Left renal cortex interstitium (tissue), 4 donors: ENCODE measurements around the gene ATAD5. TPM values are rescaled to one million over a fixed set of nuclear protein-coding genes. Genes with fewer than 3 reads are reported as not detected.
"Not testable (repeated sequence)": the region's sequence is repeated elsewhere in the genome, so short reads cannot be mapped to it uniquely, and the experiment has no call there.

Experiments
- DNase-seq, 4 donors: peaks; one replicate each; pipeline ENCODE4 v3.0.0-alpha.2; 2013; ENCODE audit warnings: low read depth in 4 of 4, low spot score in 2 of 4, missing footprints in 1 of 4
- polyA plus RNA-seq, 4 donors: library from polyadenylated mRNA; unstranded; fragments of 120-200 nt; gene quantifications; one replicate each; pipeline ENCODE4 v1.2.1, GENCODE V29; 2013; ENCODE audit not compliant: insufficient read length in 4 of 4

ATAD5 gene
- polyA plus RNA-seq, 4 donors: 5.4 to 10.1 (median 7.3) TPM

- DNase-seq: no peak
Measured at GRCh38 chr17:30908717-30909420, 77.1 kb downstream of the ATAD5 start.

- not testable (repeated sequence) for DNase-seq
Measured at GRCh38 chr17:30910151-30910550, 78.4 kb downstream of the ATAD5 start.

DNA sequence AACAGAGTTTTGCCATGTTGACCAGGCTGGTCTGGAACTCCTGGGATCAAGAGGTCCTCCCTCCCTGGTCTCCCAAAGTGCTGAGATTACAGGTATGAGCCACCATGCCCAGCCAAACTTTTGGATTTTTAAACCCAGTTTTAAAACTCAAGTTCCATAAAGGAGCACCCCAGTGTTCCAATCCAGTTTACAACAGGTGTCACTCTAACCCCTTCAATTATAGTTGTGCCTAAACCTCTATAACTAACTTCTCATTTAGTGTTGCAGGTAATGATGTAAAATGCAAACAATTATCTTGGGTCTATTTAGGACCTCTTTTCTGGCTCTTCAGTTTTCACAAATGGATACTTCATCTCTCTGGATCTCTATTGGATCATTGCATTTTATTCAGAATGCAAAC lies 82.2 kb downstream of the ATAD5 start:
- DNase-seq: no peak

DNA sequence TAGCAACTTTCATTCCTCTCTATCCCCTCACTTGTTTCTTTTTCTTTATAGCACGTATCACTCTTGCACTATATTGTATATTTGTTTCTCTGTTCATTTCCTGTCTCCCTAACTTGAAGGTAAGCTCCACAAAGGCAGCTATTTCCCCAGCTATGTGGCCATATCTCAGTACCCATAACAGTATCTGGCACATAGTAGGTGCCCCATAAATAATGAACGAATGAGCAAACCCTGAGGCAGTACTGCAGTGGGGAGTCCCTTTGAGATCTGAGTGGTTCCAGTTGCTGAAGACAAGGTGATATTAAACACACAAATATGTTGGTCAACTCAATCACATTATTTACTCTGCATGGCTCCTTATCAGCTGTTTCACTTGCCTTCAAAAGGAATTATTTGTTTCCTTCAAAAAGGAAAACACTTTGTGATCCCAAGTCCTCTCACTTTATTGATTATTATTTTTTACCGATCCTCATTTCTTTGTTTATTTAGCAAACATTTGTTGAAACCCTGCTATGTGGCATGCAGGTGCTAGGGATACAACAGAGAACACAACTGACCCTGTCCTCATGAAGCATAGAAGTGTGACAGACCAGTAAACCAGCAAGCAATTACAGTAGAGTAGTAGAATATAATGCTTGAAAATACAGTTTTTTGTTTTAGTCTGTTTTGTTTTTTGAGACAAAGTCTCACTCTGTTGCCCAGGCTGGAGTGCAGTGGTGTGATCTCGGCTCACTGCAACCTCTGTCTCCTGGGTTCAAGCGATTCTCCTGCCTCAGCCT lies 84.3 kb downstream of the ATAD5 start:
- no peak for DNase-seq

DNA sequence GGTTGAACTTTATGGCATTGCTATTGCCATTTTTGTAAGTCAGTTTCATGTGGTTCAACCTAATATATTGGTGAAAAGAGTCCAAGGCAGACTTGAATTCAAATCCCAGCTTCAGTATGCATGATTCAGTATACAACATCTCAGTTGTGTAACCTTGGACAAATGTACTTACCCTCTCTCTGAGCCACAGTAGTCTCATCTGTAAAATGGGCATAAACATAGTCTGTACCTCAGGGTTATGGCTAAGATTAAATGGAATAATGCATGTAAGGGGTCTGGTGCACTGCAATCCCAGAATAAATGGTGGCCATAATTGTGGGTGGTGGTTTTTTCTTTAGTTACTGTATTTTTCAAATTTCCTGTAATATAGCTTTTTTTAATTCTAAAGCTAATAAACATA lies 85.3 kb downstream of the ATAD5 start:
- DNase-seq: no peak

GRCh38 chr17:30920282-30920681 lies 88.5 kb downstream of the ATAD5 start:
- no peak for DNase-seq

- DNase-seq: no peak
Measured at GRCh38 chr17:30920683-30921543, 89.1 kb downstream of the ATAD5 start.

GRCh38 chr17:30921544-30922196 lies 89.9 kb downstream of the ATAD5 start, which contains the start of gene ADAP2:
Gene ADAP2, plus strand, starts transcription at chr17:30921945. Its CDS starts 70 bp downstream, at chr17:30922015.
- DNase-seq: no peak

- DNase-seq: no peak
Measured at GRCh38 chr17:30922235-30923030, 90.7 kb downstream of the ATAD5 start.

DNA sequence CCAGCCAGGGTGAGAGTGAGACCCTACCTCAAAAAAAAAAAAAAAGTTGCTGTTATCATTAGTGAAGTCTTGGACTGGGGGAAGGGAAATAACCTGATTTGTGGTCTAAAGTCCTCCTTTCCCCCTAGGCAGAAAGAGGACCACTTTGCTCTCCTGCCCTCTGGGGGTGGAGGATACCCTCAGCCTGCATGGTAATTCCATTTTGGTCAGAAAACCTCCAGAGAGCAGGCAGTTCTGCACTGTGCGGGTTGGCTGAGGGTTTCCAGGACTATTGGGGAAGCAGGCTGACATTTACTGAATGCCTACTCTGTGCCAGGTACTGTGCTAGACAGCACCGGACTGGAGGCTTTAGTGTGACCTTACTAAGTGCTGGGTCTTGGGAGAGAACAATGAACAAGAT lies 92.6 kb downstream of the ATAD5 start:
- DNase-seq: no peak

GRCh38 chr17:30926516-30926915 lies 94.8 kb downstream of the ATAD5 start:
- no peak for DNase-seq

GRCh38 chr17:30927756-30928155 lies 96.0 kb downstream of the ATAD5 start:
- DNase-seq: no peak

DNA sequence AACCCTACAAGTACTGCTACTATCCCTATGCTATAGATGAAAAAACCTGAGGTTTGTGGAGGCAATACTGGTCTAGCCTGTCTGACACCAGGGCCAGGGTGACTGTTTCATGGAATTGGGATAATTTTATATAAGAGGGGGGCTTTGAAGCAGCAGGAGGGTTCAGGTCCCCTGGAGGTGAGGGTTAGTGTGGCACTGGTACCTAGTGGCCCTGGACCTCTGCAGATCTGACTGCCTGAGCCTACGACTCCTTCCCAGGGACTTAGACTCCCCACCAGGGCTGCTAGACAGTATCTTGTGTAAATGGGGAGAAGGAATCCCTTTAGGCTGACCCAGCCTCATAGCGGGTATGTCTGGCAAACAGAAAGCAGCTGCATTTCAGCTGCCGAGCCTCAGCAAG lies 96.8 kb downstream of the ATAD5 start:
- DNase-seq: no peak

DNA sequence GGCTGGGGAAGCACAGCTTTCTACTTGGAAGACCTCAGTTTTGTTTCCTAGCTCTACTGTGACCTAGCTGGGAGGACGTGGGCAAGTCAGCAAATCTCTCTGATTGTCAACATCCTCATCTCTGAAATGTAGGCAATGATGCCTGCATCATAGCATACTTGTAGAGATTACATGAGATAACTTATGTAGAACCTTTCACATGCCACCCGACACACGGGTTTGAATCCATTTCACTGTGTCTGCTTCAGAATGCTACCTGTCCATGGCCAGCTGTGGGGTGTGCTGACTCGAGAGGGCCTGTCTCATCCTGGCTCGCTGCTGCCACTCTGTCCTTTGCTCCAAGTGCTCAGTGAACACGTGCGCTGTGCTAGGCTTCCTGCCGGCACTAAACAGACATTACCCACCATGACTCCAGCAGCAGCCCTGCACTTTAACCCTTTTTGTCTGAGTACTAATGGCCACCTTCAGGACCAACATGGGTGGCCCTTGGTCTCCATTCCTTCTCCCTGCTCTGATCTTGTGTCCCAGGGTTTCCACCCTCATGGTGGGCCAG lies 97.4 kb downstream of the ATAD5 start:
- DNase-seq: no peak

DNA sequence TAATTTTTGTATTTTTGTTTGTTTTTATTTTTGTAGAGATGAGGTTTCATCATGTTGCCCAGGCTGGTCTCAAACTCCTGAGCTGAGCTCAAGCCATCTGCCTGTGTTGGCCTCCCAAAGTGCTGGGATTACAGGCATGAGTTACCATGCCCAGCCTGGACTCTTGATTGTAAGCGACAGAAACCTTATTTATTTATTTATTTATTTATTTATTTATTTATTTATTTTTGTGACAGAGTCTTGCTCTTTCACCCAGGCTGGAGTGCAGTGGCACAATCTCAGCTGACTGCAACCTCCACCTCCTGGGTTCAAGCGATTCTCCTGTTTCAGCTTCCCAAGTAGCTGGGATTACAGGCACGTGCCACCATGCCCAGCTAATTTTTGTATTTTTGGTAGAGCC lies 98.1 kb downstream of the ATAD5 start:
- not testable (repeated sequence) for DNase-seq

DNA sequence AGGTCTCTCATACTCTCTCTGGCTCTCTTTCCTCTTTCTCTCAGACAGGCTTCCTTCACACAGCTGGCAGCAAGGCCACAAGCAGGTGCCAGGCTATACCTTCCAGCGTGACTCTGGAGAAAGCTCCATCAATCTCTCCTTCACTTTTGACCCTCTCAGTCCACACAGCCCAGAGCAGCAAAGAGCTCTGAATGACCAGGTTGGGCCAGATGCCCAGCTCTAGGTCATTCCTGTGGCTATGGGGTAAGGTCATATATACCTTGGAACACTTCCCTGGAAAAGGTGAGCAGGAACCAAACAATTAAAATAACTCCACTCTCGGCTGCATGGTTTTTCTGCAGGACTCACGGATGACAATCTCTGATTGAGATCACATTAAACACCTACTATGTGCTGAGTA lies 98.7 kb downstream of the ATAD5 start:
- DNase-seq: no peak

DNA sequence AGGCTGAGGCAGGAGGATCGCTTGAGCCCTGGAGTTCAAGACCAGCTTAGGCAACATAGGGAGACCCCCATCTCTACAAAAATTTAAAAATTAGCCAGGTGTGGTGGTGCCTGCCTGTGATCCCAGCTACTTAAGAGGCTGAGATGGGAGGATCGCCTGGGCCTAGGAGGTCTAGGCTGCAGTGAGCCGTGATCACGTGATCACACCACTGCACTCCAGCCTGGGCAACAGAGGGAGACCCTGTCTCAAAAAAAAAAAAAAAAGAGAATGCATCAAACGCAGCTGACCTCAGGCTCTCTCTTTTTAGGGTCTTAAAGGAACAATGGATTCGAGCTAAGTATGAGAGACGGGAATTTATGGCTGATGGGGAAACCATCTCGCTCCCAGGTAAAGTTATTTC lies 99.8 kb downstream of the ATAD5 start:
- DNase-seq: not testable (repeated sequence)

GRCh38 chr17:30933966-30934365 lies 102.2 kb downstream of the ATAD5 start:
- no peak for DNase-seq

GRCh38 chr17:30939051-30939689 lies 107.4 kb downstream of the ATAD5 start:
- no peak for DNase-seq
